HepG2 (cell line): ENCODE results near the gene ZNF74. TPM values are rescaled to one million over a fixed set of nuclear protein-coding genes. Genes with fewer than 3 reads are reported as not detected.

ENCODE experiments used
- CENPBD1 ChIP-seq: sonication (generic); formaldehyde crosslinking; IDR thresholded peaks from 2 replicates; pipeline ENCODE4 v1.8.0; 2022; ENCODE audit warnings: missing genetic modification reagents, low read depth, mild to moderate bottlenecking, borderline replicate concordance
- GTF3A ChIP-seq: sonication (generic); formaldehyde crosslinking; conservative IDR thresholded peaks from 2 replicates; pipeline ENCODE4 v1.4.0; 2020; ENCODE audit warnings: mild to moderate bottlenecking, missing genetic modification reagents
- HIC2 ChIP-seq: sonication (generic); formaldehyde crosslinking; IDR thresholded peaks from 2 replicates; pipeline ENCODE4 v1.9.0; 2022; ENCODE audit warnings: low read depth, missing genetic modification reagents
- HINFP ChIP-seq: sonication (generic); formaldehyde crosslinking; IDR thresholded peaks from 2 replicates; pipeline ENCODE4 v1.4.0; 2020; ENCODE audit warnings: low read depth, mild to moderate bottlenecking, missing genetic modification reagents
- HNRNPL ChIP-seq: fragments of 200-400 bp; formaldehyde crosslinking; IDR thresholded peaks from 2 replicates; pipeline ENCODE4 v1.6.1; 2017; ENCODE audit warnings: mild to moderate bottlenecking, low read depth, low read length
- KLF15 ChIP-seq: sonication (generic); formaldehyde crosslinking; IDR thresholded peaks from 2 replicates; pipeline ENCODE4 v1.8.1; 2023; ENCODE audit warnings: borderline replicate concordance, mild to moderate bottlenecking, inconsistent platforms, missing genetic modification reagents, mixed read lengths
- PRDM15 ChIP-seq: sonication (generic); formaldehyde crosslinking; IDR thresholded peaks from 2 replicates; pipeline ENCODE4 v1.4.0; 2020; ENCODE audit warnings: missing genetic modification reagents
- SIN3A ChIP-seq: IDR thresholded peaks from 2 replicates; pipeline ENCODE4 v1.6.1; 2011; ENCODE audit warnings: low read depth, mild to moderate bottlenecking, control low read depth, low read length, borderline replicate concordance
- TBL1XR1 ChIP-seq: fragments of 150-350 bp; IDR thresholded peaks from 2 replicates; pipeline ENCODE4 v1.6.1; 2014; ENCODE audit warnings: borderline replicate concordance, low read length; ENCODE audit not compliant: partially characterized antibody
- ZNF414 ChIP-seq: sonication (generic); formaldehyde crosslinking; IDR thresholded peaks from 2 replicates; pipeline ENCODE4 v1.5.0; 2020; ENCODE audit warnings: missing genetic modification reagents
- ZNF468 ChIP-seq: sonication (generic); formaldehyde crosslinking; IDR thresholded peaks from 2 replicates; pipeline ENCODE4 v1.8.0; 2022; ENCODE audit warnings: mild to moderate bottlenecking, moderate library complexity, missing genetic modification reagents
- ZNF546 ChIP-seq: sonication (generic); formaldehyde crosslinking; conservative IDR thresholded peaks from 2 replicates; pipeline ENCODE4 v1.8.1; 2023; ENCODE audit warnings: mild to moderate bottlenecking, missing genetic modification reagents
- ZNF674 ChIP-seq: sonication (generic); formaldehyde crosslinking; IDR thresholded peaks from 2 replicates; pipeline ENCODE4 v1.5.0; 2020; ENCODE audit warnings: low read depth, mild to moderate bottlenecking, missing genetic modification reagents
- ZNF788 ChIP-seq: sonication (generic); formaldehyde crosslinking; IDR thresholded peaks from 2 replicates; pipeline ENCODE4 v1.5.0; 2020; ENCODE audit warnings: mild to moderate bottlenecking, missing genetic modification reagents, borderline replicate concordance
- polyA plus RNA-seq, 8 experiments: library from polyadenylated mRNA; depleted of rRNA in 3 of 8; stranded (reverse) in 7 of 8; unstranded in 1 of 8; fragments of >200 nt; fragmentation: Illumina TruSeq in 4 of 8; extraction: Trizol in 4 of 8; gene quantifications; 2 replicates each; pipeline versions ENCODE4 v1.2.1 to v1.2.3, GENCODE V29; 2011 to 2016; ENCODE audit warnings: low read depth in 4 of 8, missing spikeins in 1 of 8, mixed read lengths in 1 of 8; ENCODE audit not compliant: insufficient read depth in 1 of 8
- total RNA-seq, 5 experiments: library from RNA; depleted of rRNA; stranded (reverse); fragments of >200 nt; fragmentation: Illumina TruSeq; extraction: Trizol; gene quantifications; 2 replicates each; pipeline ENCODE4 v1.2.3, GENCODE V29; 2016; ENCODE audit warnings: low read depth in 1 of 5
- TF ChIP-seq, protein P1 (sequence below): IDR thresholded peaks from 2 replicates; pipeline ENCODE4 v1.4.0; 2020; ENCODE audit warnings: mild to moderate bottlenecking, missing genetic modification reagents

ZNF74 gene
- total and polyA plus RNA-seq, 2 of the 13 experiments (the other 11 are each of a cell fraction or from before 2014, with no cell fraction given), result 6.3 to 9.1 TPM

DNA sequence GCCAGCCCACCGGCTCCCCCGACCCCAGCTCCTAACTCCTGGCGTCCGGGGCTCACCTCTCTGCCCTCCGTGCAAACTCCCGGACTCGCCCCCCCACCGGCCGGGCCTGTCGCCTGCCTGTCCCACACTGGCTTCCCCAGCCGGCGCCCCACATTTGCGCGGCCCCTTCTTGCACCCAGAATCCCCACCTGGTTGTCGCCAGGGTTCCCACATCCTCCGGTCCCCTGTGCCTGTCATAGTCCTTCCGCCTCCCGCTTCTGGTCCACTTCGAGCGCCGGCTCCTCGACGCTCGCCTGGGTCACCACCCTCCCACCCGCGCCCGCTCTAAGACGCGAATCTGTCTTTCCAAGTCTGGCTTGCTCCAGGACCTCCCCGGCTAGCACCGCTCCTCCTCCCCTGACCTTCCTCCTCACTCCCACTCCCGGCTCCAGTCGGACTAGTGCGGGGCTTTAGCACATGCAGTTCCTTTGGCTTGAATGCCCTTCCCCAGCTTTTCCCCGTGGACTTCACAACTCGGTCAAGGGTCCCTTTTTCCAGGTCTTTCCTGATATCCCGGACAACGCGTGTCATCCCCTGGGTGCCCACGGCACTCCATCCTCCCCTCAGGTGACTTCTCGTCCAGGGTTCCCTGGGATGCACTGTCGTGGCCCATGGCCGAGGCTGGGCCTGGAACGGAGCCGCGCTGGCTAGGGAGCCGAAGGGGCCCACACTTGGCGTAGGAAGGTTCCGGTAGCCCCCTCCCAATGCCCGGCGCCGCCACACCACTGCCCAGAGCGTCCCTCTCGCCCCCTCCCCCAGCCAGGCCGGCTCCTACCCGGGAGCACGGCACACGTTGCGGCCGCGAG, 43.0 kb downstream of the ZNF74 start (continued):
- TF ChIP-seq, protein P1, sequence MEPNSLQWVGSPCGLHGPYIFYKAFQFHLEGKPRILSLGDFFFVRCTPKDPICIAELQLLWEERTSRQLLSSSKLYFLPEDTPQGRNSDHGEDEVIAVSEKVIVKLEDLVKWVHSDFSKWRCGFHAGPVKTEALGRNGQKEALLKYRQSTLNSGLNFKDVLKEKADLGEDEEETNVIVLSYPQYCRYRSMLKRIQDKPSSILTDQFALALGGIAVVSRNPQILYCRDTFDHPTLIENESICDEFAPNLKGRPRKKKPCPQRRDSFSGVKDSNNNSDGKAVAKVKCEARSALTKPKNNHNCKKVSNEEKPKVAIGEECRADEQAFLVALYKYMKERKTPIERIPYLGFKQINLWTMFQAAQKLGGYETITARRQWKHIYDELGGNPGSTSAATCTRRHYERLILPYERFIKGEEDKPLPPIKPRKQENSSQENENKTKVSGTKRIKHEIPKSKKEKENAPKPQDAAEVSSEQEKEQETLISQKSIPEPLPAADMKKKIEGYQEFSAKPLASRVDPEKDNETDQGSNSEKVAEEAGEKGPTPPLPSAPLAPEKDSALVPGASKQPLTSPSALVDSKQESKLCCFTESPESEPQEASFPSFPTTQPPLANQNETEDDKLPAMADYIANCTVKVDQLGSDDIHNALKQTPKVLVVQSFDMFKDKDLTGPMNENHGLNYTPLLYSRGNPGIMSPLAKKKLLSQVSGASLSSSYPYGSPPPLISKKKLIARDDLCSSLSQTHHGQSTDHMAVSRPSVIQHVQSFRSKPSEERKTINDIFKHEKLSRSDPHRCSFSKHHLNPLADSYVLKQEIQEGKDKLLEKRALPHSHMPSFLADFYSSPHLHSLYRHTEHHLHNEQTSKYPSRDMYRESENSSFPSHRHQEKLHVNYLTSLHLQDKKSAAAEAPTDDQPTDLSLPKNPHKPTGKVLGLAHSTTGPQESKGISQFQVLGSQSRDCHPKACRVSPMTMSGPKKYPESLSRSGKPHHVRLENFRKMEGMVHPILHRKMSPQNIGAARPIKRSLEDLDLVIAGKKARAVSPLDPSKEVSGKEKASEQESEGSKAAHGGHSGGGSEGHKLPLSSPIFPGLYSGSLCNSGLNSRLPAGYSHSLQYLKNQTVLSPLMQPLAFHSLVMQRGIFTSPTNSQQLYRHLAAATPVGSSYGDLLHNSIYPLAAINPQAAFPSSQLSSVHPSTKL (CRISPR knock-in tag), result no peak
- TF ChIP-seq ZNF414 (CRISPR knock-in tag), result no peak
- no peak for TF ChIP-seq TBL1XR1
- peak; percentile 19; the same call in 1 of the 2 replicates for TF ChIP-seq SIN3A
- no peak for TF ChIP-seq CENPBD1 (CRISPR knock-in tag)
- TF ChIP-seq ZNF546 (CRISPR knock-in tag), result no peak
- TF ChIP-seq ZNF468, result no peak
- no peak for TF ChIP-seq ZNF674 (CRISPR knock-in tag)
- no peak; the same call in 1 of the 2 replicates for TF ChIP-seq HIC2 (CRISPR knock-in tag)
- no peak for TF ChIP-seq PRDM15 (CRISPR knock-in tag)
- TF ChIP-seq HNRNPL, result no peak
- TF ChIP-seq ZNF788 (CRISPR knock-in tag), result no peak
- no peak for TF ChIP-seq GTF3A (CRISPR knock-in tag)
- TF ChIP-seq HINFP, result no peak
- no peak for TF ChIP-seq KLF15 (CRISPR knock-in tag)
